HepG2 (cell line): ENCODE data around the gene ELMO2. TPM values are rescaled to one million over a fixed set of nuclear protein-coding genes. Genes with fewer than 3 reads are reported as not detected.
A peak's percentile ranks its signal among the peaks of the same experiment; 100 is the strongest.

ENCODE experiments used
- DPF2 ChIP-seq: sonication (generic); formaldehyde crosslinking; IDR thresholded peaks from 2 replicates; pipeline ENCODE4 v1.4.0; 2020; ENCODE audit warnings: mild to moderate bottlenecking, low read depth, missing genetic modification reagents, borderline replicate concordance
- ELF3 ChIP-seq: IDR thresholded peaks from 2 replicates; pipeline ENCODE4 v1.6.1; 2016; ENCODE audit warnings: missing genetic modification reagents, missing compliant biosample characterization
- HHEX ChIP-seq: IDR thresholded peaks from 2 replicates; pipeline ENCODE4 v1.6.1; 2016; ENCODE audit warnings: control low read depth
- HIVEP1 ChIP-seq: sonication (generic); formaldehyde crosslinking; IDR thresholded peaks from 2 replicates; pipeline ENCODE4 v1.4.0; 2020; ENCODE audit warnings: mild to moderate bottlenecking, missing genetic modification reagents
- IRF1 ChIP-seq: sonication (generic); formaldehyde crosslinking; IDR thresholded peaks from 2 replicates; pipeline ENCODE4 v1.4.0; 2020; ENCODE audit warnings: low read depth, mild to moderate bottlenecking, missing genetic modification reagents
- MEIS2 ChIP-seq: sonication (generic); formaldehyde crosslinking; IDR thresholded peaks from 2 replicates; pipeline ENCODE4 v1.9.0; 2021; ENCODE audit warnings: mild to moderate bottlenecking, missing genetic modification reagents
- NCOA2 ChIP-seq: sonication (generic); formaldehyde crosslinking; IDR thresholded peaks from 2 replicates; pipeline ENCODE4 v1.8.0; 2022; ENCODE audit warnings: inconsistent platforms
- NCOA5 ChIP-seq: sonication (generic); formaldehyde crosslinking; IDR thresholded peaks from 2 replicates; pipeline ENCODE4 v1.4.0; 2020; ENCODE audit warnings: missing genetic modification reagents
- NFIC ChIP-seq: IDR thresholded peaks from 2 replicates; pipeline ENCODE4 v1.6.1; 2012; ENCODE audit warnings: mild to moderate bottlenecking, low read length, inconsistent platforms
- PAWR ChIP-seq: sonication (generic); formaldehyde crosslinking; IDR thresholded peaks from 2 replicates; pipeline ENCODE4 v1.4.0; 2020; ENCODE audit warnings: missing genetic modification reagents, mild to moderate bottlenecking, borderline replicate concordance
- PRMT3 ChIP-seq: sonication (generic); formaldehyde crosslinking; IDR thresholded peaks from 2 replicates; pipeline ENCODE4 v1.8.1; 2022; ENCODE audit warnings: low read depth, mild to moderate bottlenecking, moderate library complexity, missing genetic modification reagents, borderline replicate concordance
- SSRP1 ChIP-seq: IDR thresholded peaks from 2 replicates; pipeline ENCODE4 v1.6.1; 2016; ENCODE audit warnings: control low read depth
- U2AF1 ChIP-seq: fragments of 200-400 bp; formaldehyde crosslinking; optimal IDR thresholded peaks from 2 replicates; pipeline ENCODE3; 2017; ENCODE audit warnings: mild to moderate bottlenecking, low read depth, low read length
- ZFP37 ChIP-seq: sonication (generic); formaldehyde crosslinking; IDR thresholded peaks from 2 replicates; pipeline ENCODE4 v1.4.0; 2020; ENCODE audit warnings: missing genetic modification reagents, borderline replicate concordance
- ZFX ChIP-seq: sonication (generic); formaldehyde crosslinking; IDR thresholded peaks from 2 replicates; pipeline ENCODE4 v1.4.0; 2020; ENCODE audit warnings: mild to moderate bottlenecking, low read depth, missing genetic modification reagents, moderate library complexity
- ZNF318 ChIP-seq: sonication (generic); formaldehyde crosslinking; IDR thresholded peaks from 2 replicates; pipeline ENCODE4 v1.4.0; 2020; ENCODE audit warnings: mild to moderate bottlenecking, missing genetic modification reagents
- ZNF33B ChIP-seq: sonication (generic); formaldehyde crosslinking; IDR thresholded peaks from 2 replicates; pipeline ENCODE4 v1.5.1; 2020; ENCODE audit warnings: mild to moderate bottlenecking, missing genetic modification reagents
- ZNF552 ChIP-seq: sonication (generic); formaldehyde crosslinking; IDR thresholded peaks from 2 replicates; pipeline ENCODE4 v1.9.0; 2022; ENCODE audit warnings: missing genetic modification reagents, mild to moderate bottlenecking, borderline replicate concordance
- ZNF850 ChIP-seq: sonication (generic); formaldehyde crosslinking; conservative IDR thresholded peaks from 2 replicates; pipeline ENCODE4 v1.9.0; 2021; ENCODE audit warnings: mild to moderate bottlenecking, missing genetic modification reagents
- polyA plus RNA-seq, 8 experiments: library from polyadenylated mRNA; depleted of rRNA in 3 of 8; stranded (reverse) in 7 of 8; unstranded in 1 of 8; fragments of >200 nt; fragmentation: Illumina TruSeq in 4 of 8; extraction: Trizol in 4 of 8; gene quantifications; 2 replicates each; pipeline versions ENCODE4 v1.2.1 to v1.2.3, GENCODE V29; 2011 to 2016; ENCODE audit warnings: low read depth in 4 of 8, missing spikeins in 1 of 8, mixed read lengths in 1 of 8; ENCODE audit not compliant: insufficient read depth in 1 of 8
- total RNA-seq, 5 experiments: library from RNA; depleted of rRNA; stranded (reverse); fragments of >200 nt; fragmentation: Illumina TruSeq; extraction: Trizol; gene quantifications; 2 replicates each; pipeline ENCODE4 v1.2.3, GENCODE V29; 2016; ENCODE audit warnings: low read depth in 1 of 5
- TF ChIP-seq, protein P1 (sequence below): sonication (generic); formaldehyde crosslinking; IDR thresholded peaks from 2 replicates; pipeline ENCODE4 v1.4.0; 2020; ENCODE audit warnings: mild to moderate bottlenecking, missing genetic modification reagents

ELMO2 gene
- total and polyA plus RNA-seq, 2 of the 13 experiments (the other 11 are each of a cell fraction or from before 2014, with no cell fraction given), result 30.6 to 35.7 TPM

DNA sequence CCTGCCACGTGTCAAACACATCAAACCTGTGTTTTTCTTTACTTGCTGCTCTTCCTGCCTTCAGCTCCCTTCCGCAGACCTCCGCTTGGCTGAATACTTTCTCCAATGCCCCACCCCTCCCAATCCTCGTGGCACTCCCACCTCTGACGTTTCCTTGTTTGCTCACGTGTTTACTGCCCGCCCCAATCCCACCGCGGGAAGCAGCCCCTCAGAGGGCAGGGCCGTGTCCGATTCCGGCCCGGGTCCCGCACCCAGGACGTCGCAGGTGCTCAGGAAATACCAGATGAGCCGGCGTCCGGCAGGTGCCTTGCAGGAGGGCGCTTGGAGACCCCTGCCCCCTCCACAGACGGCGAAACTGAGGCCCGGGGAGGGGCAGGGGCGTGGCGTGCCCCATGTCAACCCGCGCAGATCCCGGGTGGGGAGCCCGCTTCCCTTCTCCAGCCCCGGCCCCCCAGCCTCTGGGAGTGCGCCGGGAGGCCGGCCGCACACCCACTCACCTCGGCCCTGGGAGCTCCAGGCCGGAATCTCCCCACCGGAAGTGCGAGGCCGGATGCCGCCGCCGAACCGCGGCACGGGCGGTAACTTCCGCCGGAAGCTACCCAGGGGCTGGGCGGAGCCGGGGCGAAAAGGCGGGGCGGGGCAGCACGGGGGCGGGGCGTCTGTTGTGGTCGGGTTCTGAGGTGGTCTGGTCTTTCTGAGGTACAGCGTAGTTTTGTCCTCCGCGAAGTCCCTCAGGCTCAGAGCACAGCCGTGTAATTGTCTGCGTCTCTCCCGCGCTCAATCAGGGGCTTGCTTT is 42.3 kb downstream of the ELMO2 start (continued):
- TF ChIP-seq IRF1 (CRISPR knock-in tag) (0 out of 2 replicates have a peak, but pooled peaks have one; percentile 64), NCOA5 (CRISPR knock-in tag) (no peak; the same call in 1 of the 2 replicates), ZNF33B (CRISPR knock-in tag) (peak; percentile 96), U2AF1 (peak; percentile 84), PAWR (no peak), ZFP37 (CRISPR knock-in tag) (no peak; the same call in none of the 2 replicates), PRMT3 (CRISPR knock-in tag) (no peak), ZFX (CRISPR knock-in tag) (peak; percentile 95), HHEX (no peak), NCOA2 (CRISPR knock-in tag) (0 out of 2 replicates have a peak, but pooled peaks have one; percentile 35), NFIC (no peak; the same call in 1 of the 2 replicates), ZNF318 (CRISPR knock-in tag) (no peak), ZNF850 (CRISPR knock-in tag) (no peak; the same call in 1 of the 2 replicates), ZNF552 (CRISPR knock-in tag) (peak; percentile 93; the same call in 1 of the 2 replicates), DPF2 (CRISPR knock-in tag) (no peak), SSRP1 (no peak; the same call in 1 of the 2 replicates), ELF3 (peak; percentile 59; the same call in 1 of the 2 replicates), MEIS2 (CRISPR knock-in tag) (peak; percentile 78), HIVEP1 (peak; percentile 98)
- TF ChIP-seq, protein P1, sequence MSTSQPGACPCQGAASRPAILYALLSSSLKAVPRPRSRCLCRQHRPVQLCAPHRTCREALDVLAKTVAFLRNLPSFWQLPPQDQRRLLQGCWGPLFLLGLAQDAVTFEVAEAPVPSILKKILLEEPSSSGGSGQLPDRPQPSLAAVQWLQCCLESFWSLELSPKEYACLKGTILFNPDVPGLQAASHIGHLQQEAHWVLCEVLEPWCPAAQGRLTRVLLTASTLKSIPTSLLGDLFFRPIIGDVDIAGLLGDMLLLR (CRISPR knock-in tag), result peak; percentile 94
